22Rv1 (cell line): Measurements from ENCODE around the gene GRP.

ENCODE experiments used
- ZFX ChIP-seq: fragments of 450-650 bp; IDR thresholded peaks from 2 replicates; pipeline ENCODE4 v1.6.1; 2017; ENCODE audit warnings: antibody characterized with exemption, borderline replicate concordance
- TF ChIP-seq, protein P1 (sequence below): fragments of 450-650 bp; IDR thresholded peaks from 2 replicates; pipeline ENCODE4 v1.5.1; 2017; ENCODE audit warnings: mild to moderate bottlenecking

DNA sequence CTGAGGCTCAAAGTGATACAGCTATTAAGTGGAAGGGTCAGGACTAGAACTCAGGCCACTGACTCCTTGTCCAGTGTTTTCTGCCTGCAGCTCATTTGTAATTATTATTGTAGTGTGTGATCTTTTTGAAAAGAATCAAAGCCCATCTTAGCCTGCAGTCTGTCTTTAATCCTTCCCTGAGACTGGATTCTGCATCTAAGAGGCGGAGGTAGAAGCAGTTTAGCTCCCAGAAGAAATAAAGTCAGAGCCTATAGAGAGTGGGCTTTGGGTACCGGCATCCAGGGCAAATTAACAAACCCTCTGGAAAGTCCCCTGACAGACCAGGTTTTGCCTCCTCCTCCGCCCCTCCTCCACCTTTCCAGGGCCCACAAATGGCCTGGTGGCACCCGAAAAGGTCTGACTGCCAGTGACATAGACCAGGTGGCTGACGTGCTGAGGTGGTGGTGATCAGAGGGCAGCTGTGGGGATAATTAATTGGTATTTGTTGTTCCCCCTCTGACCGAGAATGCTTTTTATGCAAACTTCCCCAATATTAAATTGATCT, 55.5 kb downstream of the GRP start:
- TF ChIP-seq, protein P1, sequence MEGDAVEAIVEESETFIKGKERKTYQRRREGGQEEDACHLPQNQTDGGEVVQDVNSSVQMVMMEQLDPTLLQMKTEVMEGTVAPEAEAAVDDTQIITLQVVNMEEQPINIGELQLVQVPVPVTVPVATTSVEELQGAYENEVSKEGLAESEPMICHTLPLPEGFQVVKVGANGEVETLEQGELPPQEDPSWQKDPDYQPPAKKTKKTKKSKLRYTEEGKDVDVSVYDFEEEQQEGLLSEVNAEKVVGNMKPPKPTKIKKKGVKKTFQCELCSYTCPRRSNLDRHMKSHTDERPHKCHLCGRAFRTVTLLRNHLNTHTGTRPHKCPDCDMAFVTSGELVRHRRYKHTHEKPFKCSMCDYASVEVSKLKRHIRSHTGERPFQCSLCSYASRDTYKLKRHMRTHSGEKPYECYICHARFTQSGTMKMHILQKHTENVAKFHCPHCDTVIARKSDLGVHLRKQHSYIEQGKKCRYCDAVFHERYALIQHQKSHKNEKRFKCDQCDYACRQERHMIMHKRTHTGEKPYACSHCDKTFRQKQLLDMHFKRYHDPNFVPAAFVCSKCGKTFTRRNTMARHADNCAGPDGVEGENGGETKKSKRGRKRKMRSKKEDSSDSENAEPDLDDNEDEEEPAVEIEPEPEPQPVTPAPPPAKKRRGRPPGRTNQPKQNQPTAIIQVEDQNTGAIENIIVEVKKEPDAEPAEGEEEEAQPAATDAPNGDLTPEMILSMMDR = no peak
- TF ChIP-seq ZFX = no peak
